CD4-positive, alpha-beta memory T cell (primary cell): ENCODE measurements around the gene PF4V1. TPM values are rescaled to one million over a fixed set of nuclear protein-coding genes. Genes with fewer than 3 reads are reported as not detected.

Experiments
- CTCF ChIA-PET: fragments of 350-600 bp; sonication (Branson Sonifier 250); formaldehyde crosslinking; loops from one replicate; lab custom pipeline; 2021; ENCODE audit warnings: inconsistent platforms; ENCODE audit not compliant: partially characterized antibody; lab: Charles Lee
- POLR2A ChIA-PET: fragments of 350-600 bp; sonication (Branson Sonifier 250); formaldehyde crosslinking; loops from one replicate; lab custom pipeline; 2021; ENCODE audit not compliant: partially characterized antibody; lab: Charles Lee
- DNase-seq, 5 donors: peaks; one replicate each; pipeline versions ENCODE4 v3.0.0 to v3.0.0-alpha.2; 2020 to 2022; ENCODE audit warnings: mixed read lengths in 1 of 5
- H3K27ac ChIP-seq: one replicate; pipeline ENCODE4 v1.7.0; 2013; ENCODE audit warnings: low read depth, low read length
- H3K27me3 ChIP-seq: 2 replicates; pipeline ENCODE4 v1.7.0; 2013; ENCODE audit warnings: mild to moderate bottlenecking, low read length, moderate library complexity; ENCODE audit not compliant: insufficient read depth
- H3K36me3 ChIP-seq: 2 replicates; pipeline ENCODE4 v1.7.0; 2013; ENCODE audit warnings: mild to moderate bottlenecking, low read length, moderate library complexity; ENCODE audit not compliant: insufficient read depth
- H3K4me1 ChIP-seq: 2 replicates; pipeline ENCODE4 v1.7.0; 2013; ENCODE audit warnings: mild to moderate bottlenecking, low read length, moderate library complexity; ENCODE audit not compliant: insufficient read depth
- H3K4me3 ChIP-seq, 2 donors: one replicate each; pipeline ENCODE4 v1.7.0; 2013; ENCODE audit warnings: low read length in 2 of 2, mild to moderate bottlenecking in 1 of 2
- H3K9me3 ChIP-seq, 2 donors: one replicate each; pipeline ENCODE4 v1.7.0; 2013; ENCODE audit warnings: low read length in 2 of 2, control low read depth in 1 of 2; ENCODE audit not compliant: control insufficient read depth in 1 of 2
- H3K27ac Mint-ChIP-seq, 7 donors: one replicate each; pipeline ENCODE4 v1.8.0; 2020 to 2021; ENCODE audit warnings: mixed read lengths in 7 of 7, mild to moderate bottlenecking in 6 of 7, inconsistent platforms in 3 of 7, moderate library complexity in 3 of 7
- H3K27me3 Mint-ChIP-seq, 2 donors: one replicate each; pipeline ENCODE4 v1.8.0; 2020 to 2021; ENCODE audit warnings: mixed read lengths in 2 of 2
- H3K36me3 Mint-ChIP-seq, 2 donors: one replicate each; pipeline ENCODE4 v1.8.0; 2020 to 2021; ENCODE audit warnings: mixed read lengths in 2 of 2, inconsistent platforms in 1 of 2, mild to moderate bottlenecking in 1 of 2
- H3K4me1 Mint-ChIP-seq, 4 donors: one replicate each; pipeline ENCODE4 v1.8.0; 2020 to 2021; ENCODE audit warnings: mixed read lengths in 4 of 4, mild to moderate bottlenecking in 1 of 4
- H3K4me3 Mint-ChIP-seq, 8 donors: one replicate each; pipeline ENCODE4 v1.8.0; 2020 to 2021; ENCODE audit warnings: mixed read lengths in 8 of 8, mild to moderate bottlenecking in 7 of 8, moderate library complexity in 6 of 8, inconsistent platforms in 3 of 8
- H3K9me3 Mint-ChIP-seq, 8 donors: one replicate each; pipeline ENCODE4 v1.8.0; 2020 to 2021; ENCODE audit warnings: mixed read lengths in 8 of 8, mild to moderate bottlenecking in 5 of 8, inconsistent platforms in 3 of 8, moderate library complexity in 1 of 8
- intact Hi-C: fragments of 100-400 bp; cut with micrococcal nuclease; formaldehyde crosslinking; loops from one replicate; pipeline ENCODE4 v1.15.1; 2023
- polyA plus RNA-seq, 2 donors: library from polyadenylated mRNA; unstranded; fragments of 300-500 nt; fragmentation: Illumina TruSeq; gene quantifications; one replicate each; pipeline ENCODE4 v1.2.3, GENCODE V29; 2021
- total RNA-seq, 2 experiments: library from RNA; stranded (reverse); gene quantifications; one replicate each; pipeline ENCODE4 v1.2.3, GENCODE V29; 2021

PF4V1 gene
- total and polyA plus RNA-seq, 4 experiments from 2014 or later = not detected

GRCh38 chr4:73902817-73903547 lies 49.9 kb downstream of the PF4V1 start:
- Histone ChIP-seq H3K4me1 (no peaks in the 10 kb centered on the region), H3K9me3 (no peaks in the 10 kb centered on the region), H3K27me3 (no peaks in the 10 kb centered on the region), H3K4me3 (no peak overlapping the region), H3K36me3 (no peaks in the 10 kb centered on the region), H3K27ac (no peak overlapping the region)
- Mint-ChIP-seq H3K27me3 (no peaks in the 10 kb centered on the region), H3K4me1 (no peaks in the 10 kb centered on the region), H3K27ac (no peak overlapping the region), H3K9me3 (peaks cover 0 to 5% (median 0%) of the 10 kb centered on the region in 8 donors), H3K36me3 (no peaks in the 10 kb centered on the region), H3K4me3 (no peak overlapping the region)
- ChIA-PET POLR2A (no interaction called here), CTCF (no interaction called here)
- no peak for DNase-seq
- intact Hi-C loops = no loop called here

Other genes with a start within 250 kb of the PF4V1 start
- gene RASSF6, start 232.9 kb upstream of the PF4V1 start, total RNA-seq = under 1 TPM; 0.81 to 0.89 TPM
- 1 to 10 TPM; 1.2 to 2.2 TPM for gene RASSF6, start 232.9 kb upstream of the PF4V1 start, polyA plus RNA-seq
- 1 to 10 TPM; 3.8 to 4.6 TPM for gene CXCL8, start 112.7 kb upstream of the PF4V1 start, total RNA-seq
- under 1 TPM in 1 of 2 donors, not detected in 1; 0.25 TPM for gene CXCL8, start 112.7 kb upstream of the PF4V1 start, polyA plus RNA-seq
- gene CXCL6, start 16.6 kb upstream of the PF4V1 start, total RNA-seq = not detected
- gene CXCL6, start 16.6 kb upstream of the PF4V1 start, polyA plus RNA-seq = not detected
- gene CXCL1, start 16.1 kb downstream of the PF4V1 start, total RNA-seq = not detected
- gene CXCL1, start 16.1 kb downstream of the PF4V1 start, polyA plus RNA-seq = not detected
- not detected for gene PF4, start 128.7 kb downstream of the PF4V1 start, total RNA-seq
- under 1 TPM in 1 of 2 donors, not detected in 1; 0.77 TPM for gene PF4, start 128.7 kb downstream of the PF4V1 start, polyA plus RNA-seq
- gene PPBP, start 134.9 kb downstream of the PF4V1 start, total RNA-seq = not detected
- under 1 TPM in 1 of 2 donors, not detected in 1; 0.40 TPM for gene PPBP, start 134.9 kb downstream of the PF4V1 start, polyA plus RNA-seq
- gene CXCL5, start 145.4 kb downstream of the PF4V1 start, total RNA-seq = not detected
- gene CXCL5, start 145.4 kb downstream of the PF4V1 start, polyA plus RNA-seq = not detected
- not detected for gene CXCL3, start 185.4 kb downstream of the PF4V1 start, total RNA-seq
- not detected for gene CXCL3, start 185.4 kb downstream of the PF4V1 start, polyA plus RNA-seq
- under 1 TPM in 1 of 2 experiments, not detected in 1; 0.42 TPM for gene CXCL2, start 245.9 kb downstream of the PF4V1 start, total RNA-seq
- not detected for gene CXCL2, start 245.9 kb downstream of the PF4V1 start, polyA plus RNA-seq